Osteocyte (in vitro differentiated cells): ENCODE data around the gene CNTN2. TPM values are rescaled to one million over a fixed set of nuclear protein-coding genes. Genes with fewer than 3 reads are reported as not detected.

Source experiments
- DNase-seq: peaks from one replicate; pipeline ENCODE4 v3.0.0; 2021; ENCODE audit warnings: mixed read lengths; ENCODE audit not compliant: unreplicated experiment; ENCODE audit errors: extremely low spot score
- H3K27ac Mint-ChIP-seq: one replicate; pipeline ENCODE4 v1.8.0; 2021; ENCODE audit warnings: mild to moderate bottlenecking, mixed read lengths; ENCODE audit not compliant: unreplicated experiment
- H3K27me3 Mint-ChIP-seq: one replicate; pipeline ENCODE4 v1.8.0; 2021; ENCODE audit warnings: mixed read lengths; ENCODE audit not compliant: unreplicated experiment
- H3K36me3 Mint-ChIP-seq: one replicate; pipeline ENCODE4 v1.8.0; 2021; ENCODE audit warnings: mixed read lengths; ENCODE audit not compliant: unreplicated experiment
- H3K4me1 Mint-ChIP-seq: one replicate; pipeline ENCODE4 v1.8.0; 2021; ENCODE audit warnings: mixed read lengths; ENCODE audit not compliant: unreplicated experiment
- H3K4me3 Mint-ChIP-seq: one replicate; pipeline ENCODE4 v1.8.0; 2021; ENCODE audit warnings: mild to moderate bottlenecking, moderate library complexity, mixed read lengths; ENCODE audit not compliant: unreplicated experiment
- H3K9me3 Mint-ChIP-seq: one replicate; pipeline ENCODE4 v1.8.0; 2021; ENCODE audit warnings: mixed read lengths; ENCODE audit not compliant: unreplicated experiment
- total RNA-seq: library from RNA; stranded (reverse); gene quantifications from 2 replicates; pipeline ENCODE4 v1.2.1, GENCODE V29; 2021
- TF ChIP-seq, protein P1 (sequence below): fragments of 200-600 bp; sonication (generic); IDR thresholded peaks from 2 replicates; pipeline ENCODE4 v1.5.0; 2021; ENCODE audit warnings: antibody characterized with exemption, mild to moderate bottlenecking, moderate library complexity

CNTN2 gene
- total RNA-seq, 1 donor from 2014 or later, result not detected

DNA sequence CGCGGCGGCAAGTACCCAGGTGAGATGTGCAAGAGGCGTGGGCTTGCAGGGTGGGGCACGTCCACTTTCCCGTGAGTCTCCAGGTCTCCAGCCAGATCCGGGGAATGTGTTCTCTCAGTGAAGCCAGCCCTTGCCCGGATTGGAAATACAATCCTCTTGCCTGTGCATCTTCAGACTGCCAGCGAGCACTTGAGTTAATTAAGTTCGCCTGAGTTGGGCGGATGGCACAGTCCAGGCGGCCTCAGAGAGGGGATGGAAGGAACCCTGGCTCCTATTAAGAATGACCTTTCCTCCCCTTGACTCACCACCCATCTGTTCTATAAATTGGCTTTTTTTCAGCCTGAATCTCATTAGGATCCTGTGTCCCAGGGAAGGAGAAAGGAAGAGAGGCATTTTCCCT lies 33.3 kb upstream of the CNTN2 start:
- H3K27me3 Mint-ChIP-seq, result peaks cover 36% of the 10 kb centered on the region
- no peaks in the 10 kb centered on the region for H3K36me3 Mint-ChIP-seq
- TF ChIP-seq, protein P1, sequence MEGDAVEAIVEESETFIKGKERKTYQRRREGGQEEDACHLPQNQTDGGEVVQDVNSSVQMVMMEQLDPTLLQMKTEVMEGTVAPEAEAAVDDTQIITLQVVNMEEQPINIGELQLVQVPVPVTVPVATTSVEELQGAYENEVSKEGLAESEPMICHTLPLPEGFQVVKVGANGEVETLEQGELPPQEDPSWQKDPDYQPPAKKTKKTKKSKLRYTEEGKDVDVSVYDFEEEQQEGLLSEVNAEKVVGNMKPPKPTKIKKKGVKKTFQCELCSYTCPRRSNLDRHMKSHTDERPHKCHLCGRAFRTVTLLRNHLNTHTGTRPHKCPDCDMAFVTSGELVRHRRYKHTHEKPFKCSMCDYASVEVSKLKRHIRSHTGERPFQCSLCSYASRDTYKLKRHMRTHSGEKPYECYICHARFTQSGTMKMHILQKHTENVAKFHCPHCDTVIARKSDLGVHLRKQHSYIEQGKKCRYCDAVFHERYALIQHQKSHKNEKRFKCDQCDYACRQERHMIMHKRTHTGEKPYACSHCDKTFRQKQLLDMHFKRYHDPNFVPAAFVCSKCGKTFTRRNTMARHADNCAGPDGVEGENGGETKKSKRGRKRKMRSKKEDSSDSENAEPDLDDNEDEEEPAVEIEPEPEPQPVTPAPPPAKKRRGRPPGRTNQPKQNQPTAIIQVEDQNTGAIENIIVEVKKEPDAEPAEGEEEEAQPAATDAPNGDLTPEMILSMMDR, result no peak
- no peak overlapping the region for H3K27ac Mint-ChIP-seq
- H3K4me3 Mint-ChIP-seq, result no peak overlapping the region
- no peak for DNase-seq
- H3K4me1 Mint-ChIP-seq, result peaks cover 2% of the 10 kb centered on the region
- no peaks in the 10 kb centered on the region for H3K9me3 Mint-ChIP-seq

DNA sequence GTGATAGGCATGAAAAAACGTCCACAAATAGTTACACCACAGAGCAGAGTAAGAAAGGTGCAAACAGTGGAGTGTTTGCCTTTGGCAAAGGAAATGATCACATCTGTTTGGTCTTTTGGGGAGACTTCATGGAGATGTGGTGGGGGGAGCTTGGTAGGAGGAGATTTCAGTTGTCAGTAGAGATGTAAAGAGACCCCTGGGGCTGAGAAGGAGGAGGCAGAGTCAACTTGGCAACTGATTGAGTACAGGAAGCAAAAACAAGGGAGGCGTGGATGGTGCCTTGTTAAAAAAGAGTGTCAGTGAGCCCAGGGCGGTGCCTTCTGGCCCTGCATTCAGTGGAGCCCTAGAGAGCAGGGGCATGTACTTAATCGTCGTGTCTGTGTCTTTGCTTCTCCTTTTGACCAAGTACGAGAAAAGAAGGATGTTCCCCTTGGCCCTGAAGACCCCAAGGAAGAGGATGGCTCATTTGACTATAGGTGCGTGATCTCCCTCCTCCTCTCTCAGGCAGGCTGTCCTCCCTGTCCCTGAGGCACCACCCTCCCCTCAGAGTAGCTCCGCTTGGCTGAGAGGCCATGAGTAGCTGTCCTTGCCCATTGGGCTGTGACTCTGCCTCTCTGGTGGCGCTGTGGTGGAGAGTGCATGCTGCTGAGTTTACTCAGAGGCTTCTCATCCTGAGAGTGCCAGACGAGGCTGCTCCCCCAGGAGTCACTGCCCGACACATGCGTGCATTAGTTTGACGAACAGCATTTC lies 30.4 kb upstream of the CNTN2 start:
- H3K36me3 Mint-ChIP-seq, result no peaks in the 10 kb centered on the region
- H3K4me3 Mint-ChIP-seq, result no peak overlapping the region
- H3K27me3 Mint-ChIP-seq, result peaks cover 23% of the 10 kb centered on the region
- no peak for DNase-seq
- no peak overlapping the region for H3K27ac Mint-ChIP-seq
- TF ChIP-seq, protein P1, result no peak
- H3K9me3 Mint-ChIP-seq, result no peaks in the 10 kb centered on the region
- peaks cover 2% of the 10 kb centered on the region for H3K4me1 Mint-ChIP-seq

DNA sequence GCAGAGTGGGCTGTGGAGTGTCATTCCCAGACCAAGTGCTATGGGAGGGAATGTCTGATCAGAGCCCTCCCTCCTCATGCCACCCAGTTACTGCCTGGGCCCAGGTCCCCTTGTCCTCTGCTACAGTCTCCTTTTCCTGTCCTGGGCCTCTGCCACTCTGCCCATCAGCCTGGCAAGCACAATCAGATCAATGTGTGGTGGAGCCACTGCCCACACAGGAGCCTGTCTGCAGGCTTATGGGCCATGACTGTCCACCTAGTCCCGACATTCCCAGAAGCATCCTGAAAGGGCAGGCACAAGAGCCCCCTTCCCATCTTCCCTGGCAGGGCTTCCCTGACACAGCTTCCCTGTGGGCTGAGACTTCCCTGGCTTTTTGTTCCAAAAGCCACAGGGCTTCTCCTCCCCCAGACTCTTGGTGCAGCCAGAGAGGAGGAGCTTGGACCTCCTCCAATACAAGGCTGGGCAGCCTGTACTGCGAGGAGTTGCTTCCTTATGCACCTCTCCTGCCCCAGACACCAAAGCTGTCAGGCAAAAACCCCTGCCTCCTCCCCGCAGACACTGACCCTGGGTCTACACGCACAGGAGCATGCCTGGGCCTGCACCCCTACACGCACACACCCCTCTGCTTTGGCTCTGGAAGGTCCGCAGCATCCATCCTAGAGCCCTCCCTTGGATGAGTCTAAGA lies 29.2 kb upstream of the CNTN2 start:
- Mint-ChIP-seq H3K27me3 (peaks cover 23% of the 10 kb centered on the region), H3K27ac (no peak overlapping the region), H3K4me1 (peaks cover 2% of the 10 kb centered on the region), H3K9me3 (no peaks in the 10 kb centered on the region), H3K36me3 (no peaks in the 10 kb centered on the region), H3K4me3 (no peak overlapping the region)
- TF ChIP-seq, protein P1, result no peak
- DNase-seq, result no peak

DNA sequence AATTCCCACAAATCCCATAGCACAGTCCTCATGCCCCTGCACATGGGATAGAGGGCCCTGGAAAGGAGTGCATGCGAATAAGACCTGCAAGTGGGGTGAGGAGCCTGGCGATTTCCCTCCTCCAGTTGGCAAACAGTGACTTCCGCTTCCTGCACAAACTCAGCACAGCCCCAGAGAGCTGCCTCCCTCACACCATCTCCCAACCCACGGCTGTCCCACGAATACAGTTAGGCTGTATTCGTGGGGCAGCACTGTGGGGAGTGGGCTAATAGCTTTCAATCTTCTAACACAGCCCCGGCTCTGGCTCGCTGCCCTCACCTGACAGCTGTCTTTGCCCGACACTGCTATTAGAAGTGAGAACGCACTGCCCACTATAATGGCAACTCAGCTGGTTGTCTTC lies 28.2 kb upstream of the CNTN2 start:
- Mint-ChIP-seq H3K4me1 (peaks cover 2% of the 10 kb centered on the region), H3K36me3 (no peaks in the 10 kb centered on the region), H3K4me3 (no peak overlapping the region), H3K27me3 (peaks cover 23% of the 10 kb centered on the region), H3K9me3 (no peaks in the 10 kb centered on the region), H3K27ac (no peak overlapping the region)
- no peak for DNase-seq
- TF ChIP-seq, protein P1, result no peak

DNA sequence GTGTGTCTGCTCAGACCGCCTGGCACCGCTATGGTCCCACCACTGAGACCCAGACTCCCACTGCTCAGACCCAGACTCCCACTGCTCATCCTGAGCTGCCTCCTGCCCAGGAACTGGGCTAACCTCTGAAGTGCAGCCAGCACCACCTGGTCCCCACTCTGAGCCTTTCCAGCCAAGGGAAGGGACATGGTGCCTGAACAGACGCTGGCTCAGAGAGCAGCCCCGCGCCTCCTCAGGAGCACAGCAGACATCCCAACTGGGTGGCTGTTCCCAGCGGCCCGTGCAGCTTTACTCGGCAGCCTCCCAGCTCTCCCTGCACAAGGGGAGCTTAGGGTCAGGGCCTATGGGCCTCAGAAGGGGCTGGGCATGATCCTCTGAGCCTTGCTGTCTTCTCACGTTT lies 27.8 kb upstream of the CNTN2 start:
- H3K27ac Mint-ChIP-seq, result no peak overlapping the region
- TF ChIP-seq, protein P1, result no peak
- H3K4me3 Mint-ChIP-seq, result no peak overlapping the region
- peaks cover 2% of the 10 kb centered on the region for H3K4me1 Mint-ChIP-seq
- no peak for DNase-seq
- peaks cover 23% of the 10 kb centered on the region for H3K27me3 Mint-ChIP-seq
- no peaks in the 10 kb centered on the region for H3K36me3 Mint-ChIP-seq
- H3K9me3 Mint-ChIP-seq, result no peaks in the 10 kb centered on the region
